Activated naive CD8-positive, alpha-beta T cell treated with anti-CD3 and anti-CD28 coated beads, Interleukin-2, amount 10 ng/mL, durations not matched to agents 7 days and 5 days (primary cell): ENCODE data around the gene GLRX3. TPM values are rescaled to one million over a fixed set of nuclear protein-coding genes. Genes with fewer than 3 reads are reported as not detected.

ENCODE experiments used
- total RNA-seq, 2 experiments: library from RNA; stranded (reverse); gene quantifications; one replicate each; pipeline ENCODE4 v1.2.3, GENCODE V29; 2021

The GLRX3 gene
- total RNA-seq, 2 experiments from 2014 or later = 55.5 to 60.2 TPM

Other genes with a start within 250 kb of the GLRX3 start
- gene EBF3, start 172.1 kb upstream of the GLRX3 start, total RNA-seq = not detected
- 1 to 10 TPM; 6.0 to 6.6 TPM for gene C10orf143, start 25.6 kb upstream of the GLRX3 start, total RNA-seq